GM18873 (cell line): ENCODE results near the gene SUN1.
"Not testable (repeated sequence)": the region's sequence is repeated elsewhere in the genome, so short reads cannot be mapped to it uniquely, and the experiment has no call there.

Experiments
- ATAC-seq: cut with Tn5 transposase; IDR thresholded peaks from one replicate; pipeline ENCODE4 v1.9.1; 2021; ENCODE audit warnings: mild to moderate bottlenecking, moderate library complexity, moderate number of reproducible peaks; ENCODE audit not compliant: unreplicated experiment, low FRiP score

SUN1 gene

DNA sequence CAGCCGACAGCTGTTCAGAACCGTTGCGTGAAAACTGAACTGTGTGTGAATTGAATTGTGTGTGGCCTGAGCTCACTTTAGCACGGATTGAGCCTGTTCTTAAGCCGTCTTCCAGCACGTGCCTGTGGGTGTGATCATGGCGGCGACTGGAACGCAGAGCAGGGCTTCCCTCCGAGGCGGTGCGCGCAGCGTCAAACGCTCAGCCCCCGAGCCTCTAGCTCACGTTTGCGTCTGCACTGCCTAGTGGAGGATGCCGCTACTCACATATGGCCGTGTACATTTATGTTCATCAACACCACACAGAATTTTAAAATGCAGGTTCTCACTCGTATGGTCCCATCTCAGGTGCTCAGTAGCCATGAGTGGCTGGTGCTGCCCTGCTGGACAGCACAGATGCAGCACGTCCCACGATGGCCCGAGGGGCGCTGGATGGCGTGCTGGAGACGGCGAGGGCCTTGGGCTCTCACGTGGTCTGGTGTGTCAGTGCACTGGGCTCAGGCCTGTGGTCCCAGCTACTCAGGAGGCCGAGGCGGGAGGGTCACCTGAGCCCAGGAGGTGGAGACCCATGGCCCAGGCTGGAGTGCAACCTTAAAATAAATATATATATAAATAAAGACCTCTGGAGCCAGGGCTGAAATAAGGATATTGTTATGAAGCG lies 22.0 kb downstream of the SUN1 start:
- ATAC-seq: no peak

DNA sequence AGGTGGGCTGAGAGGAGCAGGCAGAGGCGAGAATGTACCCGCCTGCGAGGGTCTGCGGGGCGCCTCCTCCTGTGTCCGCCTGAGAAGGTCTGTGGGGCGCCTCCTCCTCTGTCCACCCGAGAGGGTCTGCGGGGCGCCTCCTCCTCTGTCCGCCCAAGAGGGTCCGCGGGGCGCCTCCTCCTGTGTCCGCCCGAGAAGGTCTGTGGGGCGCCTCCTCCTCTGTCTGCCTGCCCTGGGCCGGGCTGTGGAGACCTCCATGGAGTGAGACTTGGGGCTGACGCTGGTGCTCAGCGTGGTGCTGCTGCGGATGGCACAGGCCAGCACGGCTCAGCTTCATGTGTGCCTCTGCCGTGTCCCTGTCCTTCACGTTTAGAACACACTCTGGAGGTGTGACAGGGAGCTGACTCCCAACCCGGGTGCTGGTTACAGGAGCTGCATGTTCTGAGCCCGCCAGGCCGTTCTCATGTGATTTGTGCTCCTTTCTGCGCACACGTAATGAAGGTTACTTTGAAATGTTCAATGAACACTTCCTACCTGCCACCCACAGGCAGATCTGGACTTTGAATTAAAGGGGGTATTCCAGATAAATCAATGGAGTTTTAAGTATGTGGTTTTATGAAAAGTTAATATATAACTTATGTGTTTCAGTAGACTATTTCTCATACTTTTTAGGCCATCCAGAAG lies 23.6 kb downstream of the SUN1 start:
- no peak for ATAC-seq

DNA sequence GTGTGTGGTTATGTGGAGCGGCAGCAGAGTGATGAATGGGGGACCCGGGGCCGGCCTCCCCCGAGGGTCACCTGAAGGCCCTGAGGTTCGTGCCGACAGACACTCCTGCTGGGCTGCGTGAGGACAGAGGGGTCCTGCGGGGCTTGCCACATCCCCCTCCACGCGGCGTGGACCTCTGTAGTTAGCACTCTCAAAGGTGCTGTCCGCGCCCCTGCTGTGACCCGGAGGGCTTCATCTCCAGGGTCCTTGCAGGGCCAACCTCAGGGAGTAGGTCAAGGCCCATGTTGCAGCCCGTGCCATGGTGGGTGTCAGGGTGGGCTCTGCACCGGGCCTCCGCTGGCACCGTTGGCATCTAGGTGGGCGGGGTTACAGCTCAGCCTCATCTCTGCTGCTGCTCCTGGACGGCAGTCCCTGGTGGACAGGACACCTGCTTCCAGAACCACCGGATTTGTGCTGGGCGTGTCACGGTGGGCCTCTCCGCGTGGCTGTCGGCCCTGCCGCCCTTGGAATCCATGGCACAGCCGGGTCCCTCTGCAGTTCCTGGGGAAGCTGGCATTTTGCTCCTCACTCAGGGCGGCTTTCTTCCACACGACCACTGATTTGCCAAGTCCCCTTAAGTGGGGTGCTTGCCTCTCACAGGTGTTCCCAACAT lies 24.3 kb downstream of the SUN1 start:
- no peak for ATAC-seq

DNA sequence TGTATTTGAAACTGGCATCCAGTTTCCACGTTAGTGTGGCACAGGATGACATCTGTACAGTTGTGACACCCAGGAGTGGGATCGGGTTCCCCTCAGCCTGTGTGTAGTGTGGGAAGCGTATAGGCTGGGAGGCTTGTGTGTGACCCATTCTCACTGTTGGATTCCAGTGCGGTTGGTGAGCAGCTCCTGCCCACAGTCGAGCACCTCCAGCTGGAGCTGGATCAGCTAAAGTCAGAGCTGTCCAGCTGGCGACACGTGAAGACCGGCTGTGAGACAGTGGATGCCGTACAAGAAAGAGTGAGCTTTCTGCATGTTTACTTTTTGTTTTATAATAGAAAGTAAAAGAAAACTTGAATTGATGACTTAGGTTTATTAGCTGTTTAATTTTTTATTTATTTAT lies 25.4 kb downstream of the SUN1 start:
- ATAC-seq: no peak

DNA sequence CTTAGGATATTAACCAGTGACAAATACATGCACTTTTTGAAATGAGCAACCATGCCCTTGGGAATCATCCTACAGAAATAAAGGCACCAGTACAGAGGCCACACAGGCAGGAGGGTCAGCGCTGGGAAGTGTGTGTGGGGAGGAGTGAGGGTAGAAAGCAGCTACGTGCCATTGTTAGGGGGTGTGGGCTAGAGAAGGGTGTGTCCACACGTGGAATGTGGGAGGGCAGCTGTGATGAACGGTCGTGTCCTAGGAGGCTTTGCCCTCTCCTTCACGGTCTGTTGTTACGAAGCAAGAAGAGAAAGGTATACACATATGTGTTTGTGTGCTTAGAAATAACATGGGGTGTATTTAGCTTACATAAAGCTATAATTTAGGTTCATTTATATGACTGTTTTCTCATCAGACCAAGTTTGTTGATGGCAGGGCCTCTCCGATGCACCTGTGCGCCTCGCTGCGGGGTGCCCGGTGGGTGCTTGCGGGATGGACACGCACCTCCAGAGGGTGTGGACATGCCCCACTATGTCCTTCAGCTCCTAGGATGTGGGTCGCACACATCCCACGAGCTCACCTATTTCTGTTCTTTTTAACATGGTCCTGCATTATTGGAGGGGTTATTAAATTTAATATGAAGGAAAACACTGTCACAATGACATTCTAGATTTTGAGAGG lies 27.2 kb downstream of the SUN1 start:
- no peak for ATAC-seq

DNA sequence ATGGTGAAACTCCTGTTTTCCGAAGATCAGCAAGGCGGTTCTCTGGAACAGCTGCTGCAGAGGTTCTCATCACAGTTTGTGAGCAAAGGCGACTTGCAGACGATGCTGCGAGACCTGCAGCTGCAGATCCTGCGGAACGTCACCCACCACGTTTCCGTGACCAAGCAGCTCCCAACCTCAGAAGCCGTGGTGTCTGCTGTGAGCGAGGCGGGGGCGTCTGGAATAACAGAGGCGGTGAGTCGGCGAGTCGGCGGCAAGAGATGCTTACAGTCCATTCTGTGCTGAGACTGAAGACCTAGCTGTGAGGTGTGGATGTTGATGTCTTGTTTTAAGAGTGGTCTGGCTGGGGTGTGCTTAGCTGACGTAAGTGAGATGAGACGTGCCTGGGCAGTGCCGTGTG lies 27.9 kb downstream of the SUN1 start:
- ATAC-seq: no peak

DNA sequence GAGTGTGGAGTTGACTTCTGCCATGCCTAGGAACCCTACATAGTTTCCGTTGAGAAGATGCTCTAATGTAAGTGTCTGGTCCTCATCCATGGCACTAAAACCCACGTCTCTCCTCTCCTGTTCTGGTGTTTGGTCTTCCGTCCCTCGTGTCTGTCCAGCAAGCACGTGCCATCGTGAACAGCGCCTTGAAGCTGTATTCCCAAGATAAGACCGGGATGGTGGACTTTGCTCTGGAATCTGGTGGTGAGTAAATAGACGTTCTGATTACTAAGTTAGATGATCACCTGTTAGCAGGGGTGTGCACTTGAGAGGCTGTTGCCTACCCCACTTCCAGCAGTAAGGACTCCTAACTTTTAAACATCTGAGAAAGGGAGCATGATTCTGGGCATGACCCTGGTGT lies 28.9 kb downstream of the SUN1 start:
- no peak for ATAC-seq

DNA sequence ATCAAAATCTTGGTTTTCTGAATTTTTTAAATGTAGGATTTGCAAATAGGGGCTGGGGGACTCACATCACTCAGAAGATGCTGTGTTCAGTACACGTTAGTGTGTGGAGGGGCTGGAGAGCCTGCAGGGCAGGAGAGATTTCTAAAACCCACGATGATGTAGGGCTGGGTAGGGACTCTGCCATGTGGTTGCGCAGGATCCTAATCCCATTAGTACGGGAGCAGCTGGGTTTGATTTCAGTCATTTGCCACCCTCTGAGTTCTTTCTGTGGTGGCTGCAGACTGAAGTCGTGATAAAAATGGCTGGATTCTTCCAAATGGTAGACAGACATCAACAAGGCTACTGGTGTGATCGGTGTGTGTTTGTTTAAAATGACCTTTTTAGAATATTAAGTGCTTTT lies 29.9 kb downstream of the SUN1 start:
- ATAC-seq: no peak

DNA sequence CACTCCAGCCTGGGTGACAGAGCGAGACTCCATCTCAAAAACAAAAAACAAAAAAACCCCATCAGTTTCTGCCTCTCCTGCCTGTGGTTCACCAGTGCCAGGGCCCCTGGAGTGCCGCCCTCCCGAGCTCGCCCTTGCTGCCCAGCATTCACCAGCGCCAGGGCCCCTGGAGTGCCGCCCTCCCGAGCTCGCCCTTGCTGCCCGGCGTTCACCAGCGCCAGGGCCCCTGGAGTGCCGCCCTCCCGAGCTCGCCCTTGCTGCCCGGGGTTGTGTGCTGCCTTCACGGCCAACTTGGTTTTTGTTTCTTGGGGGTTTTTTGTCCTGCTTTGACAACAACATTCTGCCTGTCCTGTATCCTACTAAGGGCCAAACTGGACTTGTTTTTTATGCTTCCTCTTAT lies 30.8 kb downstream of the SUN1 start:
- no peak for ATAC-seq

DNA sequence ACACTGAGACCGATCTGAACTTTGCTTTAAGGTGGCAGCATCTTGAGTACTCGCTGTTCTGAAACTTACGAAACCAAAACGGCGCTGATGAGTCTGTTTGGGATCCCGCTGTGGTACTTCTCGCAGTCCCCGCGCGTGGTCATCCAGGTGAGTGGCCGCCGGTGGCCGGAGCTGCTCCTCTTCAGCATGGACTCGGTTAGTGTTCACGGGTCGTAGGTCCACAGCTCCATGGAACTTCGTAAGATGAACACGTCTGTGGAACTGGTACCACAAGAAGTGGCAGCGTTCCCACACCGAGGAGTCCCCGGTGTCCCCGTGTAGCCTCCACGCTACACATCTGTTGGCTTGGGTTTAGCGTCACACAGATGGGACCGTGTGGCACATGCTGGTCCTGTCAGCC lies 33.6 kb downstream of the SUN1 start:
- ATAC-seq: no peak

DNA sequence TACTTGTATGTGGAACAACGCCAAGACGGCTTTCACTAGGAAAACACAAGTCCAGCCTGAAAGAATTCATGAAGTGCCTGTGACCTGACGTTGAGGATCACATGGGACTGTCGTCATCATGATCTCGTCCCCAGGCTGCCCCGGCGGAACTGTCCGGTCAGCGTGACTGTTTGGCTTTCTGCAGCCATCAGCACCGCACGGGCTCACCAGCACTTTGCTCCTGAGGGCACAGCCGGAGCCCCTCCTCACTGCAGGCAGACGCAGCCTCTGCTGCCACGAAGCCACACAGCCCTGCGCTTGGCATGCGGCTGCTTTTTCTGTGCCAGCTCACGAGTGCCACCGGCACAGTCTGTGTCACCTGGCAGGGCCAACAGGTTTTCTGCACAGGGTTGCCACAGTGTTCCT lies 34.7 kb downstream of the SUN1 start:
- ATAC-seq: no peak

DNA sequence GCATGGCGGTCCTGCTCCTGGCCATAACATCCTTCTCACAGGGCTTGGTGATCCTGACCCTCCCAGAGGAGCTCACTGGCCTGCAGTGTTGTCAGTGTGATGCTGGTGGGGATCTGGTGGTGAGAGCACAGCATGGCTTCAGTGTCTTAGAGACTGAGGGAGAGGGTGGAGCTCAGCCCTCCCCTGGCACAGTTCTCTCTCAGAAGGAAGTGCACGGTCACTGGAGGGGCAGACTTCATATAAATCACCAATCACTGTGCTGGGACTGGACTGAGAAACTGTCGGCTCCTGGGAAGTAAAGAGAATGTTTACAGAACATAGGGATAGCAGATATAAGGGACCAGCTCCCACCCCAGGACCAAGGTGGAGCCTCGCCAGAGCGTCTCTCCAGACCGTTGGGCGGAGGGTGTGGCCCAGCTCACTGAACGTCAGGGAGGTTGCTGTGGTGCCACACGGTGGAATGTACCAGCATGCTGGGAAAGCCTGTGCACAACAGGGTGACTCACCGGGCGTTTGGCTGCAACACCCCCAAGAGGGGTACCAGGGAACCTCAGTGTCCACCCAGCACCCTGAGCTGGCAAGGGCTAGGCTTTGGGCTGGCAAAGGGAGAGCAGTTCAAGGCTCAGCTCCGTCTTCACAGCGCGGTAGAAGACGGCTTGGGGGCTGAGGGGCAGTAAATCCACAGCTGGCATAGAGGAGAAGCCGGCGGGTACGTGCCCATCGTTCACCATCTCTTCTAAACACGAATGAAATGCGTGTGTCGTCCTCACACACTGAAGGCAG lies 35.3 kb downstream of the SUN1 start:
- ATAC-seq: no peak

DNA sequence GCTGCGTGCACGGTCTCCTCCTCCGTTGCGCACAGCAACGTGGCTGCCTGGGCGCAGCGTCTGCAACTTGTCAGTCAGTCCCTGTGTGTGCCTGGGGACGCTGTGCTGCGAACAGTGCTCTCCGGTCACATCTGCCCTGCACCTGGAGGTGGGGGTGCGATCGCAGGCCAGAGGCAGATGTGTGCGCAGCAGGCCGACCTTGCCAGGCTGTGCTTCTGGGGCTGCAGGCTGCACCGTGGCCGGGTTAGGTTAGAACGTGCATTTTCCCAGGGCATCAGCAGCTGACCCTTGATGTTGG lies 35.9 kb downstream of the SUN1 start:
- ATAC-seq: no peak

DNA sequence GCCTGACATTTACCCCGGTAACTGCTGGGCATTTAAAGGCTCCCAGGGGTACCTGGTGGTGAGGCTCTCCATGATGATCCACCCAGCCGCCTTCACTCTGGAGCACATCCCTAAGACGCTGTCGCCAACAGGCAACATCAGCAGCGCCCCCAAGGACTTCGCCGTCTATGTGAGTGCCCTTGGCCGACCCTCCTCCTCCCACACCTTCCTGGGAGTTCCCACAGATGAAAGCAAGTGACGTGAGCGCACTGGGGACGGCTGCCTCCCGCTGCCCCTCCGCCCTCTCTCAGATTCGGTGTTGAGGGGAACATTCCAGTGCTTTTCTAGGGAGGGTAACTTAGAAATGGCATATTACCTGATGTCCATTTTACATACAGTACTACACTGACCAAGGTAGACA lies 37.1 kb downstream of the SUN1 start:
- no peak for ATAC-seq

DNA sequence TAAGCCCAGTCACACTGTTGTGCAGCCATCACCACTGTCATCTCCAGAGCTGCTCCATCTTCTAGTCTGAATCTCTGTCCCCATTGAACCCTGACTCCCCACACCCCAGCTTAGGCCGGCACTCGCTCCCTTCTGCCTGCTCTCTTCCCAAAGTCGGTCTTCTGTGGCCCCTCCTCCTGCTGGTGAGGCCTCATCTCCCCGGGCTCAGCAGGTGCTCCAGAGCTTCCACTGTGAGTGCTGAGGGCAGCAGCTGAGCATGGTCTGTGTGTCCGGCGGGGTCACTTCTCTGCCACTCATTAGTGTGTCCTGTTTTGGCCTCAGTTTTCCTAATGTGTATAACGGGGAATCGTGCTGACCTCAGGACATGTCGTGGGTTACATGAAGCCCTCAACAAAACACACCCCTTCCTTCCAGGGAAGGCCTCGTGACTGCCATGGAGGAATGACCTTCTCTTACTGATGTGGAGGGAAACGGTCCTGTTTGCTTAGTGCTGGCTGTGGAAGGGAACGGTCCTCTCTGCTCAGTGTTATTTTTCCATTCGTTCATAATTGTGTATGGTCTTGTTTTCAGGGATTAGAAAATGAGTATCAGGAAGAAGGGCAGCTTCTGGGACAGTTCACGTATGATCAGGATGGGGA lies 39.7 kb downstream of the SUN1 start:
- no peak for ATAC-seq

DNA sequence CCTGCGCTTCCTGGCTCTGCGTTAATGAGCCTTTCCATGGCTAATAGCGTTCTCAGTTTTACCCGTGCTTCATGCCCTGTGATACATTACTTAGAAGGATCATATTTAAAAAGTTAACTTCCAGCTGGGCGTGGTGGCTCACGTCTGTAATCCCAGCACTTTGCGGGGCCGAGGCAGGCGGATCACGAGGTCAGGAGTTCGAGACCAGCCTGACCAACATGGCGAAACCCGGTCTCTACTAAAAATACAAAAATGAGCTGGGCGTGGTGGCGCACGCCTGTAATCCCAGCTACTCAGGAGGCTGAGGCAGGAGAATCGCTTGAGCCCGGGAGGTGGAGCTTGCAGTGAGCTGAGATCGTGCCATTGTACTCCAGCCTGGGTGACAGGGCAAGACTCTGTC lies 40.4 kb downstream of the SUN1 start:
- not testable (repeated sequence) for ATAC-seq

DNA sequence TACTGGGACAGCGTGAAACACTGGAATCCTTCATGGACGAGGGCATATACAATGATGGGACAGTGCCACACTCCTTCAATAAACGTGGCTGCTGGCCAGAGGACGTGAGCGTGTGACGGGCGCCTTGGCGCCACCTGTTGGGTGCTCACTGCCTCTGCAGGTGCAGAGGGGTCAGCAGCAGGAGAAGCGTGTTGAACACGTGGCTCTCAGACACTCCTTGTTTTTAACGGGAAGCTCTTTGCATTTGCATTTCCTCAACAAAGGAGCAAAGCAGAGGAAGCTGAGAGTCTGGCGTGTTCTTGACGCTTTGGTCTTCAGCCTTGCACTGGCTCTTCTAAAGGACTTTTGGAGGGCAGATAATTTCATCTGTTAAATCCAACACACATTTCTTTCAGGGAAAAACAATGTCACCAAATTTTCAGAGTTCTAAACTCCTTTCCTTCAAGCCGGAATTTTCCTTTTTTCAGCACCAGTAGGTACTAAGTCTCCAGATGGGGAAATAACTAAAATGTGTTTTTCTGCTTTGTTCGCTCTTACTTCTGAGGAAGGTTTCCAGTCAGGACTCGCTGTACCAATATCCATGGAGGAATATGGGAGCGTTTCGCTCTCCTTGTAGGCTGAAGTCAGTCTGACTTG lies 41.2 kb downstream of the SUN1 start:
- ATAC-seq: no peak

DNA sequence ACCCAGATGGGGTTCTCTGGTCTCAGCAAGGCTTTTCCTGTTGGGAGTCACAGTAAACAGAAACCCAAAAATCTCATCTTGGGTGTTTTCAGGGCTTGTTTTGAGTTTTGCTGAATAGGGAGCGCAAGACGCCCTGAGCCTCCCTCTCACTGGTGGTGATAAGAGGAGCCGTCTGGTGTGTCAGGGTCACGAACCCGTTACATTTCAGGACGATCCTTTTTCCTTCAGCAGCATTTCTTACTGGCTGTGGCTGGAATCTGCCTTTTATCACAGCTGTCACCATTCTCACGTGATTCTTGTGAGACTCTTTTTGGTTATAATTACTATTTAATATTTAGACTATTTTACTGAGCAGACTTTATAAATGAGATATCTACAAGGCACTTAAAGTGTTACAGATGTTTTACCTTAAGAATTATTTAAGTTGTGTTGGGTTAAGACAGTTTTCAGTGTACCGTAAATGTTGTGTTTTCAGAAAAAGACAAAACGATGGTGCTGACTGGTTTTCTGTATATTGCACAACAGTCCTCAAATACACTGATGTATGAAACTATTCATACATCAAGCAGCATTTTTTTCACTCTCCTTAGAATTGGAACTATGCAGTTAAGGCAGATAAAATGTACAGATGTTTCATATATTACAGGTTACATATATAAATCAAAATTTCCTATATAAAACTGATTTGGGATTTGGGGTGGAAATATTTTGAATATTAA lies 41.9 kb downstream of the SUN1 start:
- ATAC-seq: no peak

DNA sequence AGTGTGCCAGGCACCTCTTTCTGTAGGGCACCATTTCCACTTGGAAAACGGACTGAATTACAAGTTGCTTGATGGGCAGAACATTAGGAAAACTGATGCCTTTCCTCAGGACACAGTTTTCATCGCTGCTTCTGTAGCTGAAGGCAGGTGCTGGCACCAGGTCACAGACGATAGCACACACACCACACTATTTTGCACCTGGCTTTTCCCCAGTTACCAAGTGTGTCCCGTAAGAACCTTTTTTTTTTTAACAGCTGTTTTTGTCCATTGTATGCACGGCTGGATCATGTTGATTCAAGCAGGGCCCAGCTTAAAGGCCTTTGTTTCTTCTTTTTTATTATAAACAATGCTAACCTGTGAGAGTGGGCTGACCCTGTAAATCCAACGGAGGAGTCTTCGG lies 42.8 kb downstream of the SUN1 start:
- ATAC-seq: no peak
